ENCODE results near the gene PRR3.
A peak's percentile ranks its signal among the peaks of the same experiment; 100 is the strongest.

PRR3 gene

DNA sequence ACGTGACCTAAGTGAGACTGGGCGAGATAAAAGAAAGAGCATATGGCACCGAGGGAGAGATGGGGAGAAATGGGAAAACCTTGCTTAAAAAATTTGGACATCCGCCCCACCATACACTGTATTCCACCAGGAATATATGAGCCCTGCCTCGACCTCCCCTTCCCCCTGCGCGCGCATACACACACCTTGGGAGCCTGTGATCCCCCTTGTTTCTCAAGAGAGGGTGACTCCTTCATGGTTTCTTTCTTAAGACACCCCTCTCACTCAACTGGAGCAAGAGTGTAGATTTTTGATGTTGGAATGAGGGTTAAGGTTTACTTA is 14.6 kb downstream of the PRR3 start:
- DNase-seq = no peak

DNA sequence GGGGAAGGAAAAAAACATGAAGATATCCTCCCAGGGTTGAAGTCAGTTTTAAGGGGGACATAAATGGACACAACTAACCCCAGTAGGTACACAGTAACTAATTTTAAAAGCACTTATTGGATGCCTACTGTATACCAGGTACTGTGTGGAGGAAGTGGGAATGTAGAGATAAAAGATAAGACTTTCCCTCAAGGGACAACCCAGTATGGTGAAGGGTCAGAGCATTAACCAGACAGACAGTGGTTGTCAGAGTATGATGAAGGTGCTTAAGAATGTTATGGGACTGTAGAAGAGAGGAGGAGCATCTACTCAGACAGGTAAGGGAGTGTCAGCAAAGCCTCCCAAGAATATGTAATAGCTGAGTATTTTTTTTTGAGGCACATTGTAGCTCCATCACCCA is 15.1 kb downstream of the PRR3 start:
- DNase-seq = no peak

DNA sequence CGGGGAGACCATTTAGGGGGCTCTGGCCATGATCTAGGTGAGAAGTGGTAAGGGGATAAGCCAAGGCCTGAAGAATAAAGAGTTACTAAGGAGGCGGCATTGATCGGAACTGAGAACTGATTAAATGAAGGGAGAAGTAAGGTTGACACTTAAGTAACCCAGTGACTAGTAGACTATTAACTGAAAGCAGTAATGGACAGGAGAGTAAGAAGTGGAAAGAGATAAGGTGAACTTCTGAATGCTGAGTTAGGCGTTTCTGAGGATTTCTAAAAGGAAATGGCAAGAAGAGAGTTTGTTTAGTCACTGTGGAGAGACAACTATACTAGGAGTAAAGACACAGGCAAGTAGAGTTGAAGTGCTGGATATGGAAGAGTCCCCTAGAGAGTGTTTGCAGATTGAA is 16.0 kb downstream of the PRR3 start:
- DNase-seq = no peak

- no peak for DNase-seq
These were observed 21.0 kb downstream of the PRR3 start for GRCh38 chr6:30578051-30578450.

DNA sequence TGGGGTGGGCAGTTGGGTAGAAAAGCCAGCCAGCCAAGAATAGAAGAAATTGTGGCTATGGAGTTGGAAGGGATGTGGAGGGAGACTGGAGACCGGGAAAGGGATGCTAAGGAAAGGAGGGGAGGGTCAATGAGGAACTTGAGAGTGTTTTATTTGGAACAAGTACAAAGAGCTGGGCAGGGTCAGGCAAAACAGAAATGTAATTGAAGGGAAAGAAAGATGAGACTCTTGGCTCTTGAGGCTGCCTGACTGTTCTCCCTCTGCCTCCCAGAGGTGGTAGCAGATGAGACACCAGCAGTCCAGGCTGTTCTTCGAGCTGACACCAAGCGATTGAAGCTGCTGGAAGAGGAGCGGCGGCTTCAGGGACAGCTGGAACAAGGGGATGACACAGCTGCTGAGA is 26.8 kb downstream of the PRR3 start:
- DNase-seq = no peak

DNA sequence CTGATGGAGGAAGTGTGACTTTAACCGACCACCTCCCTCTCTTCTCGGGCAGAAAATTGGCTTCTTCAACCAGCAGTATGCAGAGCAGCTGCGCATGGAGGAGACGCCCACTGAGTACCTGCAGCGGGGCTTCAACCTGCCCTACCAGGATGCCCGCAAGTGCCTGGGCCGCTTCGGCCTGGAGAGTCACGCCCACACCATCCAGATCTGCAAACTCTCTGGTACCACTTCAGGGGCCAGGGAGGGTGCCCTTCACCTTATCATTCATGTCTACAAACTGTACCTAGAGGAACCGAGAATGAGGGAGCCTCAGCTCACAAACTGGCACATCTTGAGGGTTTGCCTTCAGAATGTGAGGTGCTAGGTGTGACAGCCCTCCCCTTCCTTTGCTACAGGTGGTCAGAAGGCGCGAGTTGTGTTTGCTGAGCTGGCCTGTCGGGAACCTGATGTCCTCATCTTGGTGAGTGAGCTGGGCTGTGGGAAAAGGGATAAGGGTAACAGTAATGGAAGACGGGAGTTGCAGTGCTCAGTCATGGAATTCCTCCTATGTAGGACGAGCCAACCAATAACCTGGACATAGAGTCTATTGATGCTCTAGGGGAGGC is 32.8 kb downstream of the PRR3 start:
- no peak for DNase-seq

GRCh38 chr6:30590509-30590908 is 33.4 kb downstream of the PRR3 start:
- DNase-seq = no peak

DNA sequence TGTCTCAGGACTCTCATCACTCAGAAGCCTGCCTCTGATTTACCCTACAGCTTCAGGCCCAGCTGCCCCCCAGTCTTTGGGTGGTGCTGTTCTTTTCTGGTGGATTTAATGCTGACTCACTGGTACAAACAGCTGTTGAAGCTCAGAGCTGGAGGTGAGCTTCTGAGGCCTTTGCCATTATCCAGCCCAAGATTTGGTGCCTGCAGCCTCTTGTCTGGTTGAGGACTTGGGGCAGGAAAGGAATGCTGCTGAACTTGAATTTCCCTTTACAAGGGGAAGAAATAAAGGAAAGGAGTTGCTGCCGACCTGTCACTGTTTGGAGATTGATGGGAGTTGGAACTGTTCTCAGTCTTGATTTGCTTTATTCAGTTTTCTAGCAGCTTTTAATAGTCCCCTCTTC is 33.9 kb downstream of the PRR3 start:
- DNase-seq = peak; percentile 20

DNA sequence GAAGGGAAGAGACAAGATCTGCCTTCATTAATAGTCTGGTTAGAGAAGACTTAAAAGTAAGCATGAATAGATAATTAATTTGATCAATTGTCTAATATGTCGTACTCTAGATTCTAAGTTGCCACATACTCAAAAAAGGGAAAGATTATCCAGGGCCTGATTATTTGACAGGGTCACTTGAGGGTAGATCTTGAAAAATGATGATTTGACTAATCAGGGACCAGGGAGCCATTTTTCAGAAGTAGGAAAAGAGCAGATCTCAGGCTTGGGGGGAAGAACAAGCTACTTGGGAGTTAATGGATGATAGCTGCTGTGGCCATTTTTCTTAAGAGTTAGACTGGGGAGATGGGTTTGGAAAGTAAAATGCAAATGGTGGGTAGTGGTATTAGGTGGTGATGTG is 35.2 kb downstream of the PRR3 start:
- DNase-seq = no peak

DNA sequence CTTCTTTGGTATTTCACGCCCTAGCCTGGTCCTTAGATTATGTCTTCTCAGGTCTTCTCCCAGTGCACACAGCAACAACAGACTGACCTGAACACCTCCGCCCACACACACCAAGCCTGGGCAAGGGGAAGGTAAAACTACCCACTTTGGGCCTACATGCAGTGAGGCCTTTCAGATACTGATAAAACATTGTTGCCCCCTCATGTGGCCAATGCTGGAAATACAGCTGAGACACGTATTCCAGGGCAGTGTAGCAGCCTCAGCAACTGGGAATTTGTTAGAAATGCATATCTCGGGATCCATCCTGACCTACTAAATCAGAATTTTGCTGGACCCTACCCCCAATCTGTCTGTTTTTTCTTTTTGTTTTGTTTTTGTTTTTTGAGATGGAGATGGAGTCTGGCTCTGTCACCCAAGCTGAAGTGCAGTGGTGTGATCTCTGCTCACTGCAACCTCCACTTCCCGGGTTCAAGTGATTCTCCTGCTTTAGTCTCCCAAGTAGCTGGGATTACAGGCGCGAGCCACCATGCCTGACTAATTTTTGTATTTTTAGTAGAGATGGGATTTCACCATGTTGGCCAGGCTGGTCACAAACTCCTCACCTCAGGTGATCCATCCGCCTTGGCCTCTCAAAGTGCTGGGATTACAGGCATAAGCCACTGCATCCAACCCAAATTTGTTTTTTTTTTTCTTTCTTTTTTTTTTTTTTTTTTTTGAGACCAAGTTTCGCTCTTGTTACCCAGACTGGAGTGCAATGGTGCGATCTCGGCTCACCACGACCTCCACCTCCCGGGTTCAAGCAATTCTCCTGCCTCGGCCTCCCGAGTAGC is 40.4 kb downstream of the PRR3 start:
- peak; percentile 72 for DNase-seq

- DNase-seq = no peak
These were observed 42.0 kb downstream of the PRR3 start for GRCh38 chr6:30598912-30599624.

DNA sequence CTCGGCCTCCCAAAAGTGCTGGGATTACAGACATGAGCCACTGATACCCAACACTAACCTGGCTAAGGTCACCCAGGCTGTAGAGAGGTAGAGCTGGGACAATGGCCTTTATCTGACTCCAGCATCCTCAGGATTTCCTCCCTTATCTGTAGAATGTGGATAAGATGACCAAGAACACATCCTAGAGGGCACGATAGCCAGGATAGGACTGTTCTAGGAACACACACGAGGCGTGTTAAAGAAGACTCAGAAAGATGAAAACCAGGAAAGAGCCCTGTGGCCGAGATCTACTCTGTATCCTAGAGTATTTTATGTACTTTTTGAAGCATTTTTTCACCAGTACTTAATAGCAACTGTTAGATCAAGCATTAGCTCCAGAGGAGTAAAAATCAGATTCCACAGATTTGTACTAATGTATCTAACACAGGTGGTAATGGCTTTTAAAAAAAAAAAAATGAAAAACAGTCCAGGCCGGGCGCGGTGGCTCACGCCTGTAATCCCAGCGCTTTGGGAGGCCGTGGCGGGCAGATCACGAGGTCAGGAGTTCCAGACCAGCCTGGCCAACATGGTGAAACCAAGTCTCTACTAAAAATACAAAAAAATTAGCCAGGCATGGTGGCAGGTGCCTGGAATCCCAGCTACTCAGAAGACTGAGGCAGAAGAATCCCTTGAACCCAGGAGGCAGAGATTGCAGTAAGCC is 42.7 kb downstream of the PRR3 start:
- no peak for DNase-seq

DNA sequence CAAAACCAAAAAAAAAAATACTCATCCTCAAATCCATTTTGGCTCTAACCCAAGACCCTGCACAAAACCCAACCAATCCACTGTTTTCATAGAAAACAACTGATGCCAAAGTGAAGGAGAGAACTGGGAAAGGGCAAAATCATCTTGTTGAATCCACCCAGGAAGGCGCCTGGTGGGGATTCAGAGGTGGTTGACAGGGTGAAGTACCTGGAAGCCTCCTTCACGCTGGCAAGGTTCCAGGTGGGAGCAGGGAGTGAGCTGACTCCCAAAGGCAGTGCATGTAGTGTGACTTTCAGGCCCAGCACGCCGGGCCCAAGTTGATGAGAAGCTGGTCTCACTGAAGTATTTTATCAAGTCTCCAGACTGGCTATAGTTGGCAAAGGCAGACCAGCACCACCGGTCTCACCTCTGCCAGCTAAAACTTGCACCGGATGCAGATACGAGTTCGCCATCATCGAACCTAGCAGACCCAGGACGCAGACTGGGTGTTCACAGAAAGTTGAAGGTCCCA is 43.4 kb downstream of the PRR3 start:
- no peak for DNase-seq

- no peak for DNase-seq
These were observed 44.3 kb downstream of the PRR3 start for GRCh38 chr6:30601436-30601814.

GRCh38 chr6:30601815-30602641 is 44.9 kb downstream of the PRR3 start:
- DNase-seq = no peak

DNA sequence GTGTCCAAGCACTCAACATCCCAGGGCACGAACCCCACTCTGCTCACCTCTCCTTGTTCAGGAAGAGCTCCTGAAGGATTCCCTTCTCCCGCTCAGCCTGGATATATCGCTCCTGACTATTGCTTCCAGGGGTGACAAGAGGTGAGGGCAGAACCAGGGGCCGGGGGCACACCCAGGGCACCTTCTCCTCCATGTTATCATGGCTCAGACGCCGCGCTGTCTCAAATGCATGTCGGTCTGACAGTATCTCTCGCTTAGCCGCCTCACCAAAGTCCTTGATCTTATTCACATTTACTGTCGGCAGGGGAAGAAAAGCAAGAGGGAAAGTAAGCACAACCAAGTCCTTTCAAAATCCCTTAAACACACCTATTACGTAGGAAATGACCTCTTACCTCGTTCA is 46.9 kb downstream of the PRR3 start:
- DNase-seq = no peak

DNA sequence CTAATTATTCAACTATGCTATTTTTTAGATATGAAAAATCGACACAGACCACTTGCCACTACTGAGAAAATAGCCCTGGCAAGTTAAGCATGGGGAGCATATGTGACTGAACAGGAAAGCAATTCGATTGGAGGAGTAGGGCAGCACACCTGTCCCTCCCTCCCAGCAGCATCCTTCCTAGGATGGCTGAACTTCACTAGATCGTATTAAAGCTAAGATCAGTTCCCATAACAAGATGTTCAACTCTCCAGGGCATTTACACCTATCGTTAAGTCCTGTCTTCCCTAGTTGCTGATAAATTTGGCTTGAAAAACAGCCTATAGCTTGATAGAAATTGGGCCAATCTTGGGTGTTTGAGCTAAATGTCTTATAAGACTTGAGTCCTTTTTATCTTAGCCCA is 53.0 kb downstream of the PRR3 start:
- no peak for DNase-seq

- no peak for DNase-seq
These were observed 54.2 kb downstream of the PRR3 start for GRCh38 chr6:30611150-30611855.

- no peak for DNase-seq
These were observed 54.7 kb downstream of the PRR3 start for GRCh38 chr6:30611856-30612194.

GRCh38 chr6:30612213-30612612 is 55.1 kb downstream of the PRR3 start:
- no peak for DNase-seq

DNA sequence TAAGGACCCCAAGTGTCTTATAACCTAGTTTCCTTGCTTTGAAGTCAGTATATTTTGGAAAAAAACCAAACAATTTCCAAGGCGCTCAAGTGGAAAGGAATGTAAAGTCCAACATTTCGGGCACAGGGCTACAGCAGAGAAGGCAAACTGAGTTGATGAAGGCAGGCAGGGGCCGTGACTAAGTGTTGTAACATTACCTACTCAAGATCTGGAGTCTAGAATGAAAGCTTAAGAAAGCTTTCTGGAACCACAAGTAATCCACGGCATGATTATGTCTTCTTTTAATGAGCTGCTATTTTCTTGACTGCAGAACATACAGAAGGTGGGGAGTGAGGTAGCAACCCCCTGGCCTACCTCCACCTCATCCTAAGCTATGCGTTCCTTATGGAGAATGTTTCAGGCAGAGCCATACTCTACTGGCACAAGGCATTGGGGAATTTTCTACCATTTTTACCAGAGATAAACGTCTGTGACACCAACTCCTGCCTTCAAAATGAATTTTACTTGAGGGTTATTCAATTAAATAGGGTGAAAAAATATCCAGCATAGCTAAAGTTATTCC is 55.7 kb downstream of the PRR3 start:
- peak; percentile 62 for DNase-seq
